ENCODE results near the gene EHF. TPM values are rescaled to one million over a fixed set of nuclear protein-coding genes. Genes with fewer than 3 reads are reported as not detected.

EHF gene
- total RNA-seq, 1 donor from 2014 or later = 0.25 TPM

GRCh38 chr11:34651551-34651950, 30.7 kb downstream of the EHF start:
- no peak overlapping the region for H3K27ac ChIP-seq (ENCODE audit: low read depth, low read length)
- peaks cover 47% of the 10 kb centered on the region for H3K4me1 Mint-ChIP-seq (ENCODE audit: low read depth, unreplicated experiment)
- no peak for FAIRE-seq

GRCh38 chr11:34652191-34652973, 31.5 kb downstream of the EHF start:
- TF ChIP-seq EZH2 (IDR thresholded peaks at IDR 0.05; ENCODE audit: insufficient read depth, low read length) (no peak), CTCF (IDR thresholded peaks at IDR 0.05; ENCODE audit: insufficient read depth, low read depth, low read length) (no peak)
- Mint-ChIP-seq H3K36me3 (ENCODE audit: low read depth, unreplicated experiment) (no peaks in the 10 kb centered on the region), H3K27me3 (ENCODE audit: low read depth, unreplicated experiment) (no peaks in the 10 kb centered on the region), H3K4me1 (ENCODE audit: low read depth, unreplicated experiment) (peaks cover 41% of the 10 kb centered on the region), H3K27ac (ENCODE audit: unreplicated experiment) (no peak overlapping the region), H3K4me3 (ENCODE audit: unreplicated experiment) (no peak overlapping the region), H3K9me3 (ENCODE audit: unreplicated experiment) (no peaks in the 10 kb centered on the region)
- no peaks in the 10 kb centered on the region for H3K79me2 ChIP-seq (ENCODE audit: insufficient read depth, low read length)
- H3K4me1 ChIP-seq (ENCODE audit: insufficient read depth, low read length) = peaks cover 41% of the 10 kb centered on the region
- no peaks in the 10 kb centered on the region for H3K27me3 ChIP-seq (ENCODE audit: insufficient read depth, low read length)
- H2AFZ ChIP-seq (ENCODE audit: low read depth, low read length) = no peak overlapping the region
- FAIRE-seq (no peak), DNase-seq (ENCODE audit: low read depth) (peak; percentile 36)
- H4K20me1 ChIP-seq (ENCODE audit: insufficient read depth, low read length) = no peaks in the 10 kb centered on the region
- no peak overlapping the region for H3K4me3 ChIP-seq (ENCODE audit: insufficient read depth, low read depth, low read length)
- H3K27ac ChIP-seq (ENCODE audit: low read depth, low read length) = peak overlapping the region; percentile 72
- H3K9me3 ChIP-seq (ENCODE audit: insufficient read depth, low read depth, low read length) = no peaks in the 10 kb centered on the region
- no peak overlapping the region for H3K9ac ChIP-seq (ENCODE audit: low read length)
- H3K36me3 ChIP-seq (ENCODE audit: insufficient read depth, low read length) = no peaks in the 10 kb centered on the region
- no peak overlapping the region for H3K4me2 ChIP-seq (ENCODE audit: low read length)

More at GRCh38 chr11:34651551-34651950, 30.7 kb downstream of the EHF start:
- H3K9me3 Mint-ChIP-seq (ENCODE audit: unreplicated experiment) = no peaks in the 10 kb centered on the region
- no peak overlapping the region for H3K4me2 ChIP-seq (ENCODE audit: low read length)
- no peaks in the 10 kb centered on the region for H3K27me3 Mint-ChIP-seq (ENCODE audit: low read depth, unreplicated experiment)
- H3K4me1 ChIP-seq (ENCODE audit: insufficient read depth, low read length) = peaks cover 41% of the 10 kb centered on the region
- H3K36me3 ChIP-seq (ENCODE audit: insufficient read depth, low read length) = no peaks in the 10 kb centered on the region
- no peak for DNase-seq (ENCODE audit: low read depth)
- H3K4me3 ChIP-seq (ENCODE audit: insufficient read depth, low read depth, low read length) = no peak overlapping the region
- no peaks in the 10 kb centered on the region for H4K20me1 ChIP-seq (ENCODE audit: insufficient read depth, low read length)
- no peaks in the 10 kb centered on the region for H3K9me3 ChIP-seq (ENCODE audit: insufficient read depth, low read depth, low read length)
- H3K79me2 ChIP-seq (ENCODE audit: insufficient read depth, low read length) = no peaks in the 10 kb centered on the region
- peaks cover under 1% of the 10 kb centered on the region for H3K36me3 Mint-ChIP-seq (ENCODE audit: low read depth, unreplicated experiment)
- no peak overlapping the region for H2AFZ ChIP-seq (ENCODE audit: low read depth, low read length)
- H3K4me3 Mint-ChIP-seq (ENCODE audit: unreplicated experiment) = no peak overlapping the region
- no peaks in the 10 kb centered on the region for H3K27me3 ChIP-seq (ENCODE audit: insufficient read depth, low read length)
- H3K9ac ChIP-seq (ENCODE audit: low read length) = no peak overlapping the region
- TF ChIP-seq EZH2 (IDR thresholded peaks at IDR 0.05; ENCODE audit: insufficient read depth, low read length) (no peak), CTCF (IDR thresholded peaks at IDR 0.05; ENCODE audit: insufficient read depth, low read depth, low read length) (no peak)
- H3K27ac Mint-ChIP-seq (ENCODE audit: unreplicated experiment) = no peak overlapping the region

GRCh38 chr11:34653031-34653430, 32.1 kb downstream of the EHF start:
- no peak overlapping the region for H3K4me3 Mint-ChIP-seq (ENCODE audit: unreplicated experiment)
- H3K4me1 Mint-ChIP-seq (ENCODE audit: low read depth, unreplicated experiment) = peaks cover 40% of the 10 kb centered on the region
- H3K4me2 ChIP-seq (ENCODE audit: low read length) = peak overlapping the region; percentile 51
- H3K4me1 ChIP-seq (ENCODE audit: insufficient read depth, low read length) = peaks cover 41% of the 10 kb centered on the region
- no peak overlapping the region for H3K4me3 ChIP-seq (ENCODE audit: insufficient read depth, low read depth, low read length)
- H3K27ac ChIP-seq (ENCODE audit: low read depth, low read length) = peak overlapping the region; percentile 72
- no peaks in the 10 kb centered on the region for H3K9me3 ChIP-seq (ENCODE audit: insufficient read depth, low read depth, low read length)
- peak overlapping the region; percentile 57 for H3K9ac ChIP-seq (ENCODE audit: low read length)
- H4K20me1 ChIP-seq (ENCODE audit: insufficient read depth, low read length) = no peaks in the 10 kb centered on the region
- no peaks in the 10 kb centered on the region for H3K79me2 ChIP-seq (ENCODE audit: insufficient read depth, low read length)
- no peaks in the 10 kb centered on the region for H3K36me3 ChIP-seq (ENCODE audit: insufficient read depth, low read length)
- no peak for TF ChIP-seq EZH2 (IDR thresholded peaks at IDR 0.05; ENCODE audit: insufficient read depth, low read length)
- no peak for TF ChIP-seq CTCF (IDR thresholded peaks at IDR 0.05; ENCODE audit: insufficient read depth, low read depth, low read length)
- DNase-seq (ENCODE audit: low read depth) (no peak), FAIRE-seq (no peak)
- no peaks in the 10 kb centered on the region for H3K27me3 ChIP-seq (ENCODE audit: insufficient read depth, low read length)
- no peaks in the 10 kb centered on the region for H3K27me3 Mint-ChIP-seq (ENCODE audit: low read depth, unreplicated experiment)
- no peaks in the 10 kb centered on the region for H3K9me3 Mint-ChIP-seq (ENCODE audit: unreplicated experiment)
- H3K36me3 Mint-ChIP-seq (ENCODE audit: low read depth, unreplicated experiment) = no peaks in the 10 kb centered on the region
- no peak overlapping the region for H2AFZ ChIP-seq (ENCODE audit: low read depth, low read length)
- H3K27ac Mint-ChIP-seq (ENCODE audit: unreplicated experiment) = no peak overlapping the region
